Measurements from ENCODE around the gene SOX13. TPM values are rescaled to one million over a fixed set of nuclear protein-coding genes. Genes with fewer than 3 reads are reported as not detected.
A peak's percentile ranks its signal among the peaks of the same experiment; 100 is the strongest.

SOX13 gene
- total and polyA plus RNA-seq, 11 donors: 8.2 to 16.0 (median 12.6) TPM

DNA sequence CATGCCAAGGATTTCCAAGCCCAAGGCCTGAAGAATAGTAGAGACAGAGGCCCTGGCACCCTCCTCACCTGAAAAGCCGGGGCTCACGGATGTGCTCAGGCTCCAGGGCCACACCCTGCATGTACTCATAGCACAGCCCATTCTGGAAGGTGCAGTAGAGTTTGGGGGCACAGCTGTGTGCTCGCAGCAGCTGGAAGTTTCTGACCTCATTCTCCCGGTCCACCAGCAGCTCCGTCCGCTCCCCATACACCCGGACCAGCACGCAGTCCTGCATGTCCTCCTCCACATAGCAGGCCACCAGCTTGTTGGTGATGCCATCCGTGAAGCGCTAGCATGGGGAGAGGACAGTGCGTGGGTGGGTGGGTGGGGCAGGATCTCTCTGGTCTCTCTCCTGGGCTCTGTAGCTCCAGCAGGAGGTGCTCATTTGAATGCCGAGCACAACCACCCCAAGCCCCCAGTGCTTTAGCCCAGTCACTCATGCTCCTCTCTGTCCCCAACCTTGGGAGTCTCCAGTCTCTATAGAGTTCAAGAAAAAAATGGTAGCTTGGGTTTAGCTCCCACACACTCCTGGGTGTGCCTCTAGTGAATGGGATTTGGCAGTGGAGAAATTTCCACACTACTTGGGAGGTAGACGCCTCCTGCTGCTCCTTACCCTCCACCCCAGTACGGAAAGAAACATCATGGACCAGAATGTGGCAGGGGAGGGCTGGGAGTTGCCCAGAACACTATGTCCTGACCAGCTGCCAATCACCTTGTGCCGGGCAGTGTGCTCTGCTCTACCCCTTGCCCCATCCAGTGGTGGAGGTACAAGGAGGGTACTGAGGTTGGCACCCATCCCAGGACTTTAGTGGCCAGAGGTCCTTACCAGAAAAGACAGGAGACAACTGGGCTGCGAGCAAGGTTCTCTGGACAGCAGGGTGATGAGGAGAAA, 77.0 kb downstream of the SOX13 start:
- no peak overlapping the region for H3K4me3 ChIP-seq
- H3K36me3 ChIP-seq: no peaks in the 10 kb centered on the region
- H3K9me3 ChIP-seq: no peaks in the 10 kb centered on the region
- peaks cover 0 to 27% (median 10%) of the 10 kb centered on the region in 12 donors for H3K4me1 ChIP-seq
- H3K27ac ChIP-seq: peak overlapping the region in 1 of 12 donors; percentile 66
- H3K27me3 ChIP-seq: peaks cover 0 to 10% (median 0%) of the 10 kb centered on the region in 9 donors
- WGBS, 4 donors: 77 to 84% (median 82%) methylated on average over 16 of the region's 16 CpGs
- ATAC-seq (peak; percentile 19 to 49 (median 27)), DNase-seq (peak in 1 of 5 donors; percentile 24)
- TF ChIP-seq, protein P1, sequence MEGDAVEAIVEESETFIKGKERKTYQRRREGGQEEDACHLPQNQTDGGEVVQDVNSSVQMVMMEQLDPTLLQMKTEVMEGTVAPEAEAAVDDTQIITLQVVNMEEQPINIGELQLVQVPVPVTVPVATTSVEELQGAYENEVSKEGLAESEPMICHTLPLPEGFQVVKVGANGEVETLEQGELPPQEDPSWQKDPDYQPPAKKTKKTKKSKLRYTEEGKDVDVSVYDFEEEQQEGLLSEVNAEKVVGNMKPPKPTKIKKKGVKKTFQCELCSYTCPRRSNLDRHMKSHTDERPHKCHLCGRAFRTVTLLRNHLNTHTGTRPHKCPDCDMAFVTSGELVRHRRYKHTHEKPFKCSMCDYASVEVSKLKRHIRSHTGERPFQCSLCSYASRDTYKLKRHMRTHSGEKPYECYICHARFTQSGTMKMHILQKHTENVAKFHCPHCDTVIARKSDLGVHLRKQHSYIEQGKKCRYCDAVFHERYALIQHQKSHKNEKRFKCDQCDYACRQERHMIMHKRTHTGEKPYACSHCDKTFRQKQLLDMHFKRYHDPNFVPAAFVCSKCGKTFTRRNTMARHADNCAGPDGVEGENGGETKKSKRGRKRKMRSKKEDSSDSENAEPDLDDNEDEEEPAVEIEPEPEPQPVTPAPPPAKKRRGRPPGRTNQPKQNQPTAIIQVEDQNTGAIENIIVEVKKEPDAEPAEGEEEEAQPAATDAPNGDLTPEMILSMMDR (IDR thresholded peaks at IDR 0.05): no peak
- TF ChIP-seq POLR2A (IDR thresholded peaks at IDR 0.05): no peak
- intact Hi-C loops (cut with DNase I): no loop called here

DNA sequence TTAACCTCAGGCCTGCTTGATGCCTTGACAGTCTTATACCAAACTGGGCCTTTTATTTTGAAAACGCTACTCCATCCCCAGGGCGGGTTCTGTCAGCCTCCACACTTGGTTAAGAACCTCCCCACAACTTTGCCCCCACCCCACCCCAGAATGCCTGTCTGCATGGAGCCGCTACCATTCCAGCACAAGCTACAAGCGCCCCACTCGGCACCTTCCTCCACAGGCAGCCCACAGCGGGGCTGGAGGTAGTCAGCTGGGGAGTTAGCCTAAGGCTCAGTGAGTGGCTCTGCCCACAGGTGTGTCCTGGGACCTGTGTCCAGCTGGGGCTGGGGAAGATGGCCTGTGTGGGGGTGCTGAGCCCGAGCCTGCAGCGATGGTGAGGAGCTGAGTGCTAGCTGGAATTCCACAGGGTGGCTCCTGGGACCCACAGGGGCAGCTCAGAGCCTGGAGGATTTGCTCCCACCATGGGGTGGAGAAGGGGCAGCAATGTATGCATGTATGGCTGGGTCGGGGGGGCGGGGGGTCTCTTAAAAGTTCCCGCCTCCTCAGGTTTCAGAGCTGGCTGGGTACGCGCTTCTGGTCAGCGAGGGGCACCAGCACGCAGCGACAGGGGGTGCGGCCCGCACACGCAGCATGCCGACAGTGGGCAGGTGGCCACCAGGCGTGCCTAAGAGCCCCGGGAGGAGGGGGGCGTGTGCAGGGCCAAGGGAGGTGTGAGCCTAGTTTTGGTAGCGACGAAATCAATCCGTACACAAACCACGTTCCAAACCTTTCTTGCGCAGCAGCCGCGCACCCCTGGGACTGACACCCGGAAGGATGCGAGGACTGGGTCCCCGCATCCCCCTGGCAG, 78.0 kb downstream of the SOX13 start:
- intact Hi-C loops (cut with DNase I): no loop called here
- H3K36me3 ChIP-seq: no peaks in the 10 kb centered on the region
- peak overlapping the region; percentile 42 to 89 (median 70) for H3K4me3 ChIP-seq
- H3K27me3 ChIP-seq: peaks cover 0 to 10% (median 0%) of the 10 kb centered on the region in 9 donors
- H3K4me1 ChIP-seq: peaks cover 0 to 27% (median 10%) of the 10 kb centered on the region in 12 donors
- no peaks in the 10 kb centered on the region for H3K9me3 ChIP-seq
- 30 to 59% (median 32%) methylated on average over 13 to 33 of the region's 33 CpGs for WGBS, 4 donors
- peak in 2 of 4 donors; percentile 23 to 24 for ATAC-seq
- DNase-seq: no peak
- peak overlapping the region in 9 of 12 donors; percentile 20 to 78 (median 64) for H3K27ac ChIP-seq
- no peak for TF ChIP-seq POLR2A (IDR thresholded peaks at IDR 0.05)
- TF ChIP-seq, protein P1 (IDR thresholded peaks at IDR 0.05): no peak

DNA sequence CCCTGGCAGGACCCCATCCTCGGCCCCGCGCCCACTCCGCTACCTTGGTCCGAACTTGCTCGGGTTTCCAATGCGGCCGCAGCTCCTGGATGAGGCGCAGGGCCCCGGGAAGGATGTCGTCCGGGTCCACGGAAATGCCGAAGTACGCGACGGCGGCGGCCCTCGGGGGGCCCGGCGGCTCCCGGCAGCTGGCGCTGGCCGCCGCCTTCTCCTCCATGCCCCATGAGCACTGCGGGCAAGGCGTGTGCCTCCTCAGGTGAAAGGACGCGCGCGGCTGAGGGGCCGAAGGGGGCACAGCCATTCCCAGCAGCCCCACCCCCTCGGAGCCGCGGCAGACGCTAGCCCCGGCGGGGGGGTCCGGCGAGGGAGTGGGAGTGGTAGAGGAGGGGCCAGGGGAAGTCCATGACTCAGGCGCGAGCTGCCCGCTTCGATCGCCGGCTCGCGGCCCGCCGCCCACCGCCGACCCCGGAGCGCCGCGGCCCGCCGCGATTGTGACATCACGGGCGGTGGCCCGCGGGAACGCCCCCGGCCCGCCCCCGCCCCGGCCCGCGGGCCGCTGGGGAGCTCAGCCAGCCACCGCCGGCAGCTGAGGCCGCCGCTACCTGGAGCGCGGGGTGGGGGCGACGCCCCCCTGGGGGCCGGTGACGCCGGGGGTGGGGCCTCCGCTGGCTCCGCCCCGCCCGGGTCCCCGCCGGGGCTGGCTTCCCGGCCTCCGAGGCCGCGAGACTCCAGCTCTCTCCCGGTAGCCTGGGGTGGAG, 78.8 kb downstream of the SOX13 start, which contains the start of gene ETNK2:
Gene ETNK2, minus strand, starts transcription at position 493 of the 758 bp plus-strand sequence. Its CDS starts 192 bp downstream, at position 301.
- H3K27me3 ChIP-seq: peaks cover 0 to 10% (median 0%) of the 10 kb centered on the region in 9 donors
- H3K9me3 ChIP-seq: no peaks in the 10 kb centered on the region
- ATAC-seq (peak in 3 of 4 donors; percentile 31 to 59 (median 43)), DNase-seq (peak; percentile 63 to 73 (median 68))
- H3K4me3 ChIP-seq: peak within 1 kb of the TSS; percentile 42 to 89 (median 70)
- WGBS, 4 donors: 0 to 6% (median 1%) methylated on average over 9 to 94 of the region's 94 CpGs
- TF ChIP-seq POLR2A (IDR thresholded peaks at IDR 0.05): no peak
- TF ChIP-seq, protein P1 (IDR thresholded peaks at IDR 0.05): no peak
- H3K27ac ChIP-seq: peak within 1 kb of the TSS in 9 of 12 donors; percentile 20 to 78 (median 64)
- peaks cover 0 to 27% (median 10%) of the 10 kb centered on the region in 12 donors for H3K4me1 ChIP-seq
- intact Hi-C loops (cut with DNase I): no loop called here
- no peaks in the 10 kb centered on the region for H3K36me3 ChIP-seq

Data from heart left ventricle (tissue), 16 donors.